HAP-1 (cell line): ENCODE data around the gene UBE2O.
A peak's percentile ranks its signal among the peaks of the same experiment; 100 is the strongest.

ENCODE experiments used
- DNase-seq, 2 experiments: peaks; one replicate each; pipeline ENCODE4 v3.0.0-alpha.2; 2016 to 2020; ENCODE audit warnings: low spot score in 2 of 2
- H3K27me3 ChIP-seq: fragments of 250-450 bp; sonication (Bioruptor Pico); 2 replicates; pipeline ENCODE4 v1.5.1; 2020; ENCODE audit warnings: low read depth, mild to moderate bottlenecking, moderate library complexity
- H3K36me3 ChIP-seq: fragments of 250-450 bp; sonication (Bioruptor Pico); replicated peaks from 2 replicates; pipeline ENCODE4 v1.5.1; 2020; ENCODE audit warnings: mild to moderate bottlenecking
- H3K4me1 ChIP-seq: fragments of 250-450 bp; sonication (Bioruptor Pico); 2 replicates; pipeline ENCODE4 v1.5.1; 2020; ENCODE audit warnings: mild to moderate bottlenecking
- H3K4me3 ChIP-seq: fragments of 250-450 bp; sonication (Bioruptor Pico); 2 replicates; pipeline ENCODE4 v1.5.1; 2020; ENCODE audit warnings: mild to moderate bottlenecking, moderate library complexity
- H3K9me3 ChIP-seq: fragments of 250-450 bp; sonication (Bioruptor Pico); 2 replicates; pipeline ENCODE4 v1.5.1; 2020; ENCODE audit warnings: mild to moderate bottlenecking, moderate library complexity
- in situ Hi-C: fragments of 300-500 bp; cut with MboI; formaldehyde crosslinking; loops from 3 replicates; pipeline ENCODE4 v1.14.3; 2020; ENCODE audit warnings: low sequenced_read_pairs, inconsistent platforms, mixed read lengths

The UBE2O gene

DNA sequence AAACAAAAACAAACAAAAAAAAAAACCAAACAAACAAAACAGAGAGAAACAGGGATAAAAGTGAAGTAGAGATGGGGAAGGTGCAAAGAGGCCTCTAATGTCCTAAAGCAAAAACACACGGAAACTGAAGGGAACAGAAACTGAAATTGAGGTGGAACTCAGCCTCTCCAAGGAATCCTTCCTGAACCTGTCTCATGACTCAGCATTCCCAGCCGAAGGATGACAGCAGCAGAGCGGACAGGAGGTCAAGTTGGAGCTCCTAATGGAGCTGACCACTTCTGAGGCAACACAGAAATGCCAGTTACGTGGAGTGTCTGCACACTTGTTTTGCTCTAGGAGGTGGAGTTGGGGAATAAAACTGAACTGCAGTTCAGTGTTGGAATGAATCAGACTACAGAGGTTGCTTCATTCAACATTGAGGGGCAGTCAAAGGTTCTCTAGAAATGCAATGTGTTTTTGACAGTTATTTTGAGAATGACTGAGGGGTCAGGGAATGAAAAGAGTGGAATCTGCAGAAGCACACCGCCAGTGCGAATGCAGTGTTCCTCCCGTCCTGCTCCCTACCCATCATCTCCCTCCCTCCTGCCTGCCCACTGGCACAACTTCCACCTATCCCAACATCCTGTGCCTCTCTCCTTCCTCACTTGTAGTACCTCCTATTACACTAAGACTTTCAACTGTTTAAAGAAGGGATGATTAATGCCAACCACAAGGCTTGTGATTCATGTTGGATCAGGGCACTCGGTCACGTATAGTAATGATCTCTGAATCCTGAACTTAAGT is 6.3 kb downstream of the UBE2O start:
- Histone ChIP-seq H3K27me3 (no peaks in the 10 kb centered on the region), H3K36me3 (peaks cover 4% of the 10 kb centered on the region; the same call in 1 of the 2 replicates), H3K4me1 (peaks cover 40% of the 10 kb centered on the region), H3K4me3 (no peak overlapping the region), H3K9me3 (no peaks in the 10 kb centered on the region)
- DNase-seq, result no peak
- in situ Hi-C loops, result no loop called here

DNA sequence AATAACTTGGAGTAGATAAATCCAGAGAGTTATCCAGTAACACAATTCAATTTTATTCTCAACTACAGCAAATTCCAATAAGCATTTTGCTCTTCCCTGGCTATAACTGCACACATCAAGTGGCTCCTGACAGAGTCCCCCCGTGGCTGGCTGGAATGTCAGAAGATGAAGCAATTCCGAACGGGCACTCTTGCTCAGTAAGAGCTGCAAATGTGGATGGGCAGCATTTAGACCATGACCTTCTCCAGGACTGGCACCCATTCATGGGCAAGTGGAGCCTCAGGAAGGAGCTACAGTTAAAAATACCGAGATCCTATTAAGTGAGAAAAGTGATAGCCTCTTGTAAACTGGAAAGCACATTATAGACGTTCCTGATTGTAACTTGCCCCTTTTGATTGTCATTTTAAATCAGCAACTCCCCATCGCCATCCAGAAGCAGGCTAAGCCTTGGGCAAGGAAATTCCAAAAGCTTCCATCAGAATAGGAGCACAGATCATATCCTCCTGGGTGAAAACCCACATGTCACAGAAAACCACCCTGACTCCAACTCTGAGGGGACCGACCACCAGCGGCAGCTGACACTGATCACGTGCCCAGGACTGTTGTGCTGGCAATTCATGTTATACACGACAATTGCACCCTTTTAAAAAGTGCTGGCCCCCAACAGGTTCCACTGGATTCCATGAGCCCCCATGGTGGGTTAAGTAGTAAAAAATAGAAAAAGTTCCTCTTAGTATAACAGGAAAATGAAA is 7.1 kb downstream of the UBE2O start:
- no peak for DNase-seq
- H3K9me3 ChIP-seq, result no peaks in the 10 kb centered on the region
- H3K36me3 ChIP-seq, result peaks cover 4% of the 10 kb centered on the region; the same call in 1 of the 2 replicates
- H3K27me3 ChIP-seq, result no peaks in the 10 kb centered on the region
- in situ Hi-C loops, result no loop called here
- no peak overlapping the region for H3K4me3 ChIP-seq
- H3K4me1 ChIP-seq, result peaks cover 33% of the 10 kb centered on the region

DNA sequence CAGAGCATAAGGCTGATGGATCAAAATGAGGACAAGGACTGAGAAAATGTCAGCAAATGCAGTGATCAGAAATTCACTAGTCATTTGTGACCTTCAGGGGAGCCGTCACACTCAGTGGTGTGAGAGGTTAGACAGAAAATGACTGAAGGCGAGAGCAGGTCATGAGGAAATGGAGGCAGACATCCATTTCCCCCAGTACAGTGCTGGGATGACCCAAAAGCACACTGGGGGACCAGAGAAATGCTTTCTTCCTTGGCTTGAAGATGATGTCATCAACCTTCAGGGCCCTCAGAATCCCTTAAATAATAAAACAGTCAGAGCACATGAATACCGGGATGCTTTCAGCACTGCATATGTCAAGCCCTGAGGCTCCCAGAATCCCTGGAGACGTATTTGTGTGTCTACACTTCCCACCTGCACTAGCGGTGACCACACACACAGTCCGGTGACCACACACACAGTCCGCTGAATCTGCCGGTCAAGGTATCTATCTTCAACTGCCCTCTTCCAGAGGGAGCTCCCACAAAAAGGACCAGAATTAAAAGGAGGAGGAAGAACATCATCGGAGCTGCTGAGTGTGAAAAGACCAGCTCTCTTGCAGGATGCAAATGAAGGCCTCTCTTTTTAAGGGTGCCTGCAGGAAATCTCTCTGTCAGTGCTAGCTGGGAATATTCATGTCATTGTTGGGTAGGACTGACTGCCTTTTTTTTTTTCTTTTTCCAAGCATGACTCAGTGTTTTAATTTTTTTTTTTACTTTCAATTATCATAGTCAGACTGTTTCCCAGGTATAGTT is 8.2 kb downstream of the UBE2O start:
- H3K27me3 ChIP-seq, result no peaks in the 10 kb centered on the region
- peak; percentile 38 to 51 for DNase-seq
- H3K9me3 ChIP-seq, result no peaks in the 10 kb centered on the region
- in situ Hi-C loops, result no loop called here
- H3K36me3 ChIP-seq, result 0 out of 2 replicates have a peak, but pooled peaks cover 4% of the 10 kb centered on the region
- H3K4me3 ChIP-seq, result no peak overlapping the region
- peaks cover 31% of the 10 kb centered on the region for H3K4me1 ChIP-seq

- H3K4me3 ChIP-seq, result no peak overlapping the region
- no peaks in the 10 kb centered on the region for H3K9me3 ChIP-seq
- no peaks in the 10 kb centered on the region for H3K36me3 ChIP-seq
- peaks cover 48% of the 10 kb centered on the region for H3K4me1 ChIP-seq
- no peak for DNase-seq
- H3K27me3 ChIP-seq, result no peaks in the 10 kb centered on the region
- in situ Hi-C loops, result no loop called here
These were observed 10.3 kb downstream of the UBE2O start for GRCh38 chr17:76442341-76443338.

- DNase-seq, result no peak
- Histone ChIP-seq H3K27me3 (no peaks in the 10 kb centered on the region), H3K36me3 (no peaks in the 10 kb centered on the region), H3K4me3 (no peak overlapping the region), H3K4me1 (peaks cover 44% of the 10 kb centered on the region), H3K9me3 (no peaks in the 10 kb centered on the region)
- in situ Hi-C loops, result no loop called here
These were observed 11.1 kb downstream of the UBE2O start for GRCh38 chr17:76441686-76442340.

- in situ Hi-C loops, result no loop called here
- H3K4me1 ChIP-seq, result peaks cover 41% of the 10 kb centered on the region
- H3K9me3 ChIP-seq, result no peaks in the 10 kb centered on the region
These were observed 12.1 kb downstream of the UBE2O start for GRCh38 chr17:76440751-76441362.

DNA sequence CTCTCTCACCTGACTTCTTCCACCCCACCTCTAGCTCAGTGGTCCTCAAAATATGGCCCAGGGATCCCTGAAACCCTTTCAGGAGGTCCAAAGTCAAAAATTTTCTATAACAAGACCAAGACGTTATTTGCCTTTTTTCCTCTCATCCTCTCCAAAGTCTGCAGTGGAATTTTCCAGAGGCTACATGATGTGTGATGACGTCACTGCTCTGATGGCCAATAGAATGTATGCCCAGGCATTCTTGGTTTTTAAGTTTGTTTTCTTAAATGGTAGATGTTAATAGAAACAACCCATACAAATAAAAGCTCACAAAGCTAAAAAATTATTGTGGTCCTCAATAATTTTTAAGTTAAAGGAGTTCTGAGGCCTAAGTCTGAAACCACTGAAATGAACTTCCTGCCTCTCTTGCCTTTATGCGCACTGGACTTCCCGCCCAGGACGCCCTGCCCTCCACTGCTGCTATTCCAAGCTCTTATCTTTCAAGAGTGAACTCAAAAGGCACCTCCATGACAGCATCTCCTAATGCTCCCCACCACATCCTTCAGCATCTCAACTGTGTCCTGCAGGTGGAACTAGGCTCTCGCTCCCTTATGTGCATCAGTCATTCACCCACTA is 13.5 kb downstream of the UBE2O start:
- Histone ChIP-seq H3K9me3 (no peaks in the 10 kb centered on the region), H3K4me3 (no peak overlapping the region), H3K27me3 (no peaks in the 10 kb centered on the region), H3K36me3 (no peaks in the 10 kb centered on the region), H3K4me1 (peaks cover 26% of the 10 kb centered on the region)
- no peak for DNase-seq
- in situ Hi-C loops, result no loop called here

More at GRCh38 chr17:76440751-76441362, 12.1 kb downstream of the UBE2O start:
- H3K4me3 ChIP-seq, result no peak overlapping the region
- no peaks in the 10 kb centered on the region for H3K36me3 ChIP-seq
- DNase-seq, result no peak
- no peaks in the 10 kb centered on the region for H3K27me3 ChIP-seq

GRCh38 chr17:76438906-76439305 is 14.0 kb downstream of the UBE2O start:
- Histone ChIP-seq H3K36me3 (no peaks in the 10 kb centered on the region), H3K4me1 (peaks cover 23% of the 10 kb centered on the region), H3K27me3 (no peaks in the 10 kb centered on the region), H3K4me3 (no peak overlapping the region), H3K9me3 (no peaks in the 10 kb centered on the region)
- peak in 1 of 2 experiments; percentile 30 for DNase-seq
- in situ Hi-C loops, result no loop called here

- in situ Hi-C loops, result no loop called here
These were observed 15.2 kb downstream of the UBE2O start for GRCh38 chr17:76437467-76438402.

DNA sequence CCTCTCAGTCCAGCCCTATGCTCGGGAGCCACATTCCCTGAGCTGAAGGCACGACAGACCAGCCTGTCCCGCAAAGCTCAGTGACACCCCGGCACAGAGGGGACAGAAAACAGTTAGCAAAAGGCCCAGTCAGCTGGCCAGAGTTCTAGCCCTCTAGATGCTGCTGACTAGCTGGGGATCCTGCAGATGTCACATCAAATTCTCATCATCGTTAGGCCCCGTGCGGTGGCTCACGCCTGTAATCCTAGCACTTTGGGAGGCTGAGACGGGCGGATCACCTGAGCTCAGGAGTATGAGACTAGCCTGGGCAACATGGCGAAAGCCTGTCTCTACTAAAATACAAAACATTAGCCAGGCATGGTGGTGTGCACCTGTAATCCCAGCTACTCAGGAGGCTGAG is 17.2 kb downstream of the UBE2O start:
- no peak for DNase-seq
- in situ Hi-C loops, result no loop called here
- H3K4me1 ChIP-seq, result peaks cover 23% of the 10 kb centered on the region
- H3K4me3 ChIP-seq, result no peak overlapping the region
- H3K27me3 ChIP-seq, result no peaks in the 10 kb centered on the region
- H3K9me3 ChIP-seq, result no peaks in the 10 kb centered on the region
- no peaks in the 10 kb centered on the region for H3K36me3 ChIP-seq

More at GRCh38 chr17:76437467-76438402, 15.2 kb downstream of the UBE2O start:
- Histone ChIP-seq H3K9me3 (no peaks in the 10 kb centered on the region), H3K4me1 (peaks cover 23% of the 10 kb centered on the region), H3K36me3 (no peaks in the 10 kb centered on the region), H3K4me3 (no peak overlapping the region), H3K27me3 (no peaks in the 10 kb centered on the region)
- peak in 1 of 2 experiments; percentile 34 for DNase-seq

GRCh38 chr17:76434870-76435269 is 18.1 kb downstream of the UBE2O start:
- no peaks in the 10 kb centered on the region for H3K36me3 ChIP-seq
- no peaks in the 10 kb centered on the region for H3K27me3 ChIP-seq
- in situ Hi-C loops, result no loop called here
- DNase-seq, result no peak
- no peak overlapping the region for H3K4me3 ChIP-seq
- peaks cover 23% of the 10 kb centered on the region for H3K4me1 ChIP-seq
- H3K9me3 ChIP-seq, result no peaks in the 10 kb centered on the region
